ENCODE measurements around the gene MYO1D.

Gene MYO1D

DNA sequence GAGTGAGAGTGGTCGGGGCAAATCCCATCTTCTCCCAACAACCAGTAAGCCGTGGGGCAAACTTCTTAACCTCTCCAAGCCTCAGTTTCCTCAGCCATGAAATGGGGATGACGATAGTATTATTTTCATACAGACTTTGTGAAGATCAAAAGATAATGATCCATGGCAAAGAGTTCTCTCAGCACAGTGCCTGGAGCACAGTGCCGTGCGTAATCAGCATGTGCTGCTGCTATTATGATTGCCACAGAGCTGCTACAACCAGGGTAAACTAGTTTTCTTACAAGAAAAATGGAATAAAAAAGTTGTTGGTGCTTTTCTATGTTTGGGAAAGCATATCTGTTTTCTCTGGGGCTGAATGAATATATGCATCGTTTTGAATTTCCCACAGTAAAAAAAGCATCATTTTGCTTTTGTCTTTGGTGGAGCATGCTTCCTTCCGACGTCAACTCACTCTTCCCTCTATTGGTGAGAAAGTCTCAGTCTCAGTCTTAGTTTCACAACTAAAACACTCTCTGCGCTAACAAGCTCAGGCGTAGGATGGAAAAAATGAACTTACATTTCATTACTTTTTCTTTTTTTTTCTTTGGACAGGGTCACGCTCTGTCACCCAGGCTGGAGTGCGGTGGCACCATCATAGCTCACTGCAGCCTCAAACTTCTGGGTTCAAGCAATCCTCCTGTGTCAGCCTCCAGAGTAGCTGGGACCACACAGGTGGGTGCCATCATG lies 352.9 kb downstream of the MYO1D start:
- DNase-seq (ENCODE audit: extremely low spot score), result no peak
- CTCF ChIA-PET, result no interaction called here
- POLR2A ChIA-PET, result no interaction called here
- TF ChIP-seq CTBP1 (IDR thresholded peaks at IDR 0.05; ENCODE audit: borderline replicate concordance), result no peak
- no peak for TF ChIP-seq FOXK2 (IDR thresholded peaks at IDR 0.05)
- TF ChIP-seq SP1 (IDR thresholded peaks at IDR 0.05), result no peak
- no peak for TF ChIP-seq TARDBP (IDR thresholded peaks at IDR 0.05)
- TF ChIP-seq FOXM1 (IDR thresholded peaks at IDR 0.05; ENCODE audit: borderline replicate concordance), result no peak
- no peak for TF ChIP-seq FOXA1 (IDR thresholded peaks at IDR 0.05)
- TF ChIP-seq ZNF384 (IDR thresholded peaks at IDR 0.05), result no peak

DNA sequence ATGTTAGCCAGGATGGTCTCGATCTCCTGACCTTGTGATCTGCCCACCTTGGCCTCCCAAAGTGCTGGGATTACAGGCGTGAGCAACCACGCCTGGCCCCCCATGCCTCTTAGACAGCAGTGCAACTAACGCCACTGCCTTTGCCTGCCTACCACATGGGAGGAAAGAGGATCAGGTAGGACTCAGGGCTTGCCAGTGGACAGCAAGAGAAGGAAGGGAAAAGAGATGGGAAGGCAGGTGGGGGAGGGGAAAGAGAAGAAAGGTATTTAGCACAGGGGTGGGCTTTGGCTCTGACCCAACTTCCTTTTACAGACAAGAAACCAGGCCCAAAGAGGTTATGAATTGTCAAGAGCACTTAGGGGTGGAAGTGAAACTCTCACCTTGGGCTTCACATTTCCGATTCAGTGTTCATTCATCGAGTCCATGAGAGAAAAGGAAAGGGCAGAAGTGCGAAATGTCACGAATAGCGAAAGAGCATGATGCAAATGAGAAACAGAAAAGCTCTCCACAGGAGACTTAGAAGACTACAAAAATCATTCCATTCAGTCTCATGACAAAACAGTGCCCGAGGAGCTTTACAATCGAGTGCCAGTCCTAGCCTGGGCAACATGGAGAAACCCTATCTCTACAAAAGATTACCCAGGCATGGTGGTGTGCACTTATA lies 353.8 kb downstream of the MYO1D start:
- CTCF ChIA-PET, result no interaction called here
- TF ChIP-seq FOXA1 (IDR thresholded peaks at IDR 0.05) (no peak), SP1 (IDR thresholded peaks at IDR 0.05) (no peak), L3MBTL2 (conservative IDR thresholded peaks at IDR 0.05) (no peak), NFRKB (IDR thresholded peaks at IDR 0.05) (no peak)
- POLR2A ChIA-PET, result no interaction called here
- no peak for DNase-seq (ENCODE audit: extremely low spot score)

DNA sequence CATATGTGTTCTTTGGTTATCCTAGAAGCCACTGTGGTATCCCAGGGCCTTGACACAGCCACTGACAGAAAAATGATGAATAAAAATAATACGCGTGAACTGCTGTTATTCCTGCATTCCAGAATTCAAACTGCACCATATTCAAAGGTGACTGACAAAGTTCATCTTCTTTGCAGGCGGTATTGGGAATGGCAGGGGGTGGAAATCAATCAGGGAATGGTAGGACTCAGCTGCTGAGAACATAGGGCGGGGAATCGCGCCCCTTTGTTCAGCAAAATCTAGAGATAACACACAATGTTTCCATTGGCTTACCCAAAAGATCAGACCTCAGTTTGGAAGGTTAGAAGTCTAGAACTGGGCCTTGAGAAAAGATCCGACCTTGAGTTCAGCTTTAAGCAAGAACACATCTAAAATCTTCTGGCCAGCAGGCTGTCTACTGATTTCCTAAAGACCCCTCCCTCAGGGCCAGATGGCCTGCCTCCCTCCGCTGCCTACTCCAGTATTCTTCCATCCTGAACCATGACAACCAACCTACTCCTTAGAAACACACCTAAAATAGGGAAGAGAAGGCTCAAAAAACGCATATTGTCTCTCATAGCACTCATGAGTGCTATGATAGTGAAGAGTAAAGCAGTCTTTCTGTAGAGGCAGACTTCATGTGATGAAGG lies 356.1 kb downstream of the MYO1D start:
- ChIA-PET CTCF (no interaction called here), POLR2A (no interaction called here)
- TF ChIP-seq NFRKB (IDR thresholded peaks at IDR 0.05) (no peak), FOXM1 (IDR thresholded peaks at IDR 0.05; ENCODE audit: borderline replicate concordance) (no peak), ELF4 (IDR thresholded peaks at IDR 0.05) (no peak), FOXK2 (IDR thresholded peaks at IDR 0.05) (no peak), ZNF384 (IDR thresholded peaks at IDR 0.05) (no peak)
- DNase-seq (ENCODE audit: extremely low spot score), result no peak

DNA sequence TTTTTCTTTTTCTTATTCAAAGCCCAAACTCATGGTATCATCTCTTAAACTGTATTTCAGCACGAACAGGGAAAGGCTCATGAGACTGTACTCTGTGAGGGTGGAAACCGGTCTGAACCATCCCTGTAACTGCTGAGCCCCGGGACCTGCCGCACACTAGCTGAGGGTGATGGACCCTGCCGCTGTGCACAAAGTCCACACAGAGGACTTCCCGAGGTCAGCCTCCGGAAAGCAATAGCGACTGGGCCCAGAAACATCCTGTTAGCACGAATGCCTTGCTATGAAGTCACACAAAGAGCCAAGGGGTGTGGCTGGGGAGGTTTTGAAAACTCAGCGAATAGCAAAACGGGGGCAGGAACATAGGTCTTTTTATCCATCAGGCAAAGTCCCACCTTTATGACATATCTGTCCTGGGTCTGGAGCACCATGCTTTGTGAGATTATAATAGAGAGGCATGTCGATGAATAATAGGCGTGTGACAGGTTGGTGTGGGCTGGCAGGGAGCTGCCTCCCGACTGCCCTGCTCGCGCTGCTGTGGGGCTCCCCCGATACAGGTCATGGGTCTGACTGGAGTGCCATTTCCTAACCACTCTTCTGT lies 356.7 kb downstream of the MYO1D start:
- POLR2A ChIA-PET, result interaction anchor here (0.8 to 1.1 kb wide), 2 partner anchors 24 to 33 kb away, joined by 3 to 5 read pairs; partner anchors contain the start of gene CDK5R1
- no peak for TF ChIP-seq SP1 (IDR thresholded peaks at IDR 0.05)
- TF ChIP-seq, protein P1, sequence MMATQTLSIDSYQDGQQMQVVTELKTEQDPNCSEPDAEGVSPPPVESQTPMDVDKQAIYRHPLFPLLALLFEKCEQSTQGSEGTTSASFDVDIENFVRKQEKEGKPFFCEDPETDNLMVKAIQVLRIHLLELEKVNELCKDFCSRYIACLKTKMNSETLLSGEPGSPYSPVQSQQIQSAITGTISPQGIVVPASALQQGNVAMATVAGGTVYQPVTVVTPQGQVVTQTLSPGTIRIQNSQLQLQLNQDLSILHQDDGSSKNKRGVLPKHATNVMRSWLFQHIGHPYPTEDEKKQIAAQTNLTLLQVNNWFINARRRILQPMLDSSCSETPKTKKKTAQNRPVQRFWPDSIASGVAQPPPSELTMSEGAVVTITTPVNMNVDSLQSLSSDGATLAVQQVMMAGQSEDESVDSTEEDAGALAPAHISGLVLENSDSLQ (IDR thresholded peaks at IDR 0.05), result no peak
- TF ChIP-seq SUZ12 (IDR thresholded peaks at IDR 0.05), result no peak
- no peak for DNase-seq (ENCODE audit: extremely low spot score)
- CTCF ChIA-PET, result no interaction called here

DNA sequence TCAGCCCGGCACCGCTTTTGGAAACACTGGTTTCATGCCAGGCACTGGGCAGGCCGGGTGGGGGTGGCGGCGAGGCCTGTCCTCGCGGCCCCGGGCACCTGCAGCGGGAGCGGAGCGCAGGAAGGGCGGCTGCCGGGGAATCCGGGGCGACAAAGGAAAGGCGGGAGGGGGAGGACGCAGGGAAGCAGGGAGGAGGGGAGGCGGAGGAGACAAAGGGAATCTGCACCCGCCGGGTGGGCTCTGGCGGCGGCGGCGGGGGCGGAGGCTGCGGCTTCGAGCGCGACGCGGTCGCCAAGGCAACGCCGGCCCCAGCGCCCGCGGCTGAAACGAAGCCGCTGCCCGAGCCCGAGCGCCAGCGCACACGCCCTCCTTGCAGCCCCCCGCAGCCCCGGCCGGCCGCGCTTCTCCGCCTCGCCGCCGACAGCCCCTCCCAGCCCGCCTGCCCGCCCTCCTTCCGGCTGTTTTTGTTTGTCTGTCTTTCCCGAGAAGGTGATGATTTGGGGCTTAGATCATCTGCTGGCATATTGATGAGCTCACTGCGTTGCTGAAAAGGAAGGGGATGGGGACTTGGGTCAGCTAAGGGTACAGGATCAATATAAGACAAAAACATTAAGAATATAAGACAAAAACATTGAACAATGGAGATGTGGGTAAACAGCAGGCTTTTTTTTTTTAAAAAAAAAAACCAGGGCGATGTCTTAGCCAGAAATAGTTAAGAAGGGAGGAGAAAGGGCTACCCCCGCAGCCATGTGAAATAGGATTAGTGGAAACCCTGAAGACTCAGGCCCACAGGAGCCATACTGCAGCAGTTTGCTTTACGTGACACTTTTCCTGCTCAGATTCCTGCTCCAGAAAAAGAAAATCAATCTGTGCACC lies 357.5 kb downstream of the MYO1D start:
- DNase-seq (ENCODE audit: extremely low spot score), result peak; percentile 58
- CTCF ChIA-PET, result no interaction called here
- no peak for TF ChIP-seq TARDBP (IDR thresholded peaks at IDR 0.05)
- TF ChIP-seq BHLHE40 (IDR thresholded peaks at IDR 0.05; ENCODE audit: borderline replicate concordance), result no peak
- TF ChIP-seq FOXM1 (IDR thresholded peaks at IDR 0.05; ENCODE audit: borderline replicate concordance), result no peak
- TF ChIP-seq NFRKB (IDR thresholded peaks at IDR 0.05), result no peak
- TF ChIP-seq HDGF (IDR thresholded peaks at IDR 0.05; ENCODE audit: borderline replicate concordance), result no peak
- TF ChIP-seq CTBP1 (IDR thresholded peaks at IDR 0.05; ENCODE audit: borderline replicate concordance), result no peak
- no peak for TF ChIP-seq FOXK2 (IDR thresholded peaks at IDR 0.05)
- no peak for TF ChIP-seq ARNT (IDR thresholded peaks at IDR 0.05)
- no peak for TF ChIP-seq SP1 (IDR thresholded peaks at IDR 0.05)
- no peak for TF ChIP-seq L3MBTL2 (conservative IDR thresholded peaks at IDR 0.05)
- TF ChIP-seq, protein P1 (IDR thresholded peaks at IDR 0.05), result no peak
- no peak for TF ChIP-seq ELF4 (IDR thresholded peaks at IDR 0.05)
- TF ChIP-seq SUZ12 (IDR thresholded peaks at IDR 0.05), result no peak
- no peak for TF ChIP-seq ZNF384 (IDR thresholded peaks at IDR 0.05)
- POLR2A ChIA-PET, result interaction anchor here (0.8 to 1.1 kb wide), 2 partner anchors 23 to 32 kb away, joined by 3 to 5 read pairs; partner anchors contain the start of gene CDK5R1

DNA sequence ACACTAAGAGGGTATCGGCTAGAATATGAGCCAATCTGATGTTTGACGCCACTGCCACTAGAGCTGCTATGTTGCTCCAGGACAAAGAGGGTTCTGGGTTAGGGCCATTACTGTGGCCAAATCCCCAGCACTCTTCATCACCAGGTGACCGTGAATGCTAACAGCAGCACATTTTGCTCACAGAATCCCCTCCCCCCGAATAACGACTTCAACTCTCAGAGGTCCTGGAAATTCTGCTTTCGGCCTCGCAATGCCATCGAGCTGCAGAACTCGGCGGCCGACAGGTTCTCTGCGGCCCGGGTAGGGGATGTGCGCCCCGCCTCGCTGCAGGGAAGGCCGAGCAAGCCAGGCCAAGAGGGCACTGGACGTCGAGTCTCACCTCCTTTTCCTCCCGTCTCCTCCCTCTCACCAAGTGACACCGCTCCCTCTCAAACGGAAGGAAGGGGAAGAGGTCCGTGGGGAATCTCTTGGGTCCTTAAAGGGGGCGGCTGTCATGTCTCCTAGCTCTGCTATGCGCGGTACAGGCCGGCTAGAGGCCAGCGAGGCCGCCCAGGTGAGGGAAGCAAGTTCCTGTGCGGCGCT lies 358.2 kb downstream of the MYO1D start:
- TF ChIP-seq SUZ12 (IDR thresholded peaks at IDR 0.05), result no peak
- no peak for TF ChIP-seq TARDBP (IDR thresholded peaks at IDR 0.05)
- no peak for TF ChIP-seq NFRKB (IDR thresholded peaks at IDR 0.05)
- no peak for TF ChIP-seq FOXK2 (IDR thresholded peaks at IDR 0.05)
- TF ChIP-seq LEF1 (IDR thresholded peaks at IDR 0.05; ENCODE audit: borderline replicate concordance), result no peak
- no peak for TF ChIP-seq FOXM1 (IDR thresholded peaks at IDR 0.05; ENCODE audit: borderline replicate concordance)
- no peak for TF ChIP-seq CTBP1 (IDR thresholded peaks at IDR 0.05; ENCODE audit: borderline replicate concordance)
- TF ChIP-seq, protein P1 (IDR thresholded peaks at IDR 0.05), result no peak
- no peak for TF ChIP-seq ELF4 (IDR thresholded peaks at IDR 0.05)
- TF ChIP-seq ZNF384 (IDR thresholded peaks at IDR 0.05), result no peak
- TF ChIP-seq L3MBTL2 (conservative IDR thresholded peaks at IDR 0.05), result no peak
- ChIA-PET POLR2A (interaction anchor here (1.1 to 1.3 kb wide), 2 partner anchors 22 to 32 kb away, joined by 3 to 4 read pairs; partner anchors contain the start of gene CDK5R1), CTCF (interaction anchor here (0.8 kb wide), 1 partner anchor 35 kb away, joined by 3 read pairs; no protein-coding TSS in a partner anchor)
- no peak for DNase-seq (ENCODE audit: extremely low spot score)
